WERI-Rb-1 (cell line): ENCODE results near the gene TBL1X.
"Not testable (repeated sequence)": the region's sequence is repeated elsewhere in the genome, so short reads cannot be mapped to it uniquely, and the experiment has no call there.

Experiments used
- DNase-seq: peaks from one replicate; pipeline ENCODE4 v3.0.0-alpha.2; 2020
- H3K27ac ChIP-seq: fragments of 250-450 bp; sonication (Bioruptor Pico); 2 replicates; pipeline ENCODE4 v1.5.1; 2020; ENCODE audit warnings: mild to moderate bottlenecking, moderate library complexity
- H3K27me3 ChIP-seq: fragments of 250-450 bp; sonication (Bioruptor Pico); 2 replicates; pipeline ENCODE4 v1.5.1; 2021; ENCODE audit warnings: mild to moderate bottlenecking, low read depth, moderate library complexity; ENCODE audit not compliant: insufficient read depth, severe bottlenecking
- H3K36me3 ChIP-seq: fragments of 250-450 bp; sonication (Bioruptor Pico); 2 replicates; pipeline ENCODE4 v1.5.1; 2020; ENCODE audit warnings: mild to moderate bottlenecking, moderate library complexity
- H3K4me3 ChIP-seq: 2 replicates; pipeline ENCODE4 v1.5.1; 2011; ENCODE audit warnings: low read depth, mild to moderate bottlenecking, control low read depth, low read length
- H3K9me3 ChIP-seq: fragments of 250-450 bp; sonication (Bioruptor Pico); 2 replicates; pipeline ENCODE4 v1.5.1; 2021; ENCODE audit warnings: mild to moderate bottlenecking, moderate library complexity; ENCODE audit not compliant: severe bottlenecking
- TF ChIP-seq, protein P1 (sequence below): IDR thresholded peaks from 2 replicates; pipeline ENCODE4 v1.5.1; 2011; ENCODE audit warnings: low read depth, mild to moderate bottlenecking, control low read depth, inconsistent platforms, low read length

The TBL1X gene

DNA sequence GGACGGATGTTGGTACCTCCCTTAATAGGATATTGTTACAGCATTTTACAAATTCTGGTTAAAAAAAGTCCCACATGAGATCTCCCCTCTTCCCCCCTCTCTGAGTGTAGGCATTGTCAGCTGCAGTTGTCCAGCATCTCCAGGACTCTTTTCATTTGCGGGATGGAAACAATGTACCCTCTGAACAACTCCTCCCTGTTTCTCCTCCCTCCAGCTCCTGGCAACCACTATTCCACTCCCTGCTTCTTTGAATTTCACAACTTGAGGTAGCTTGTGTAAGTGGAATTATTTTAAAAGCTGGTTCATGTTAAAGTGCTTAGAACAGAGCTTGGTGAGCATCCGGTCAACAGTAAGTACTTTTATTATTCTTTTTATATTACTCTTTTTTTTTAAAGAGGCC, 69.8 kb downstream of the TBL1X start:
- no peak for DNase-seq
- Histone ChIP-seq H3K27ac (no peak overlapping the region), H3K4me3 (no peak overlapping the region), H3K27me3 (peaks cover 3% of the 10 kb centered on the region), H3K9me3 (no peaks in the 10 kb centered on the region), H3K36me3 (no peaks in the 10 kb centered on the region)
- TF ChIP-seq, protein P1, sequence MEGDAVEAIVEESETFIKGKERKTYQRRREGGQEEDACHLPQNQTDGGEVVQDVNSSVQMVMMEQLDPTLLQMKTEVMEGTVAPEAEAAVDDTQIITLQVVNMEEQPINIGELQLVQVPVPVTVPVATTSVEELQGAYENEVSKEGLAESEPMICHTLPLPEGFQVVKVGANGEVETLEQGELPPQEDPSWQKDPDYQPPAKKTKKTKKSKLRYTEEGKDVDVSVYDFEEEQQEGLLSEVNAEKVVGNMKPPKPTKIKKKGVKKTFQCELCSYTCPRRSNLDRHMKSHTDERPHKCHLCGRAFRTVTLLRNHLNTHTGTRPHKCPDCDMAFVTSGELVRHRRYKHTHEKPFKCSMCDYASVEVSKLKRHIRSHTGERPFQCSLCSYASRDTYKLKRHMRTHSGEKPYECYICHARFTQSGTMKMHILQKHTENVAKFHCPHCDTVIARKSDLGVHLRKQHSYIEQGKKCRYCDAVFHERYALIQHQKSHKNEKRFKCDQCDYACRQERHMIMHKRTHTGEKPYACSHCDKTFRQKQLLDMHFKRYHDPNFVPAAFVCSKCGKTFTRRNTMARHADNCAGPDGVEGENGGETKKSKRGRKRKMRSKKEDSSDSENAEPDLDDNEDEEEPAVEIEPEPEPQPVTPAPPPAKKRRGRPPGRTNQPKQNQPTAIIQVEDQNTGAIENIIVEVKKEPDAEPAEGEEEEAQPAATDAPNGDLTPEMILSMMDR, result no peak

GRCh38 chrX:9535101-9535500, 70.2 kb downstream of the TBL1X start:
- peaks cover 3% of the 10 kb centered on the region for H3K27me3 ChIP-seq
- H3K9me3 ChIP-seq, result no peaks in the 10 kb centered on the region
- H3K36me3 ChIP-seq, result no peaks in the 10 kb centered on the region
- no peak overlapping the region for H3K4me3 ChIP-seq
- DNase-seq, result no peak
- TF ChIP-seq, protein P1, result no peak
- H3K27ac ChIP-seq, result no peak overlapping the region

- DNase-seq, H3K27ac ChIP-seq, H3K4me3 ChIP-seq, H3K9me3 ChIP-seq, H3K36me3 ChIP-seq, H3K27me3 ChIP-seq: not testable (repeated sequence)
Measured at GRCh38 chrX:9536156-9536555, 71.3 kb downstream of the TBL1X start.

GRCh38 chrX:9537781-9538180, 72.9 kb downstream of the TBL1X start:
- Histone ChIP-seq H3K9me3 (no peaks in the 10 kb centered on the region), H3K36me3 (no peaks in the 10 kb centered on the region), H3K27ac (no peak overlapping the region), H3K4me3 (no peak overlapping the region), H3K27me3 (peaks cover 6% of the 10 kb centered on the region)
- DNase-seq, result no peak
- TF ChIP-seq, protein P1, result no peak

DNA sequence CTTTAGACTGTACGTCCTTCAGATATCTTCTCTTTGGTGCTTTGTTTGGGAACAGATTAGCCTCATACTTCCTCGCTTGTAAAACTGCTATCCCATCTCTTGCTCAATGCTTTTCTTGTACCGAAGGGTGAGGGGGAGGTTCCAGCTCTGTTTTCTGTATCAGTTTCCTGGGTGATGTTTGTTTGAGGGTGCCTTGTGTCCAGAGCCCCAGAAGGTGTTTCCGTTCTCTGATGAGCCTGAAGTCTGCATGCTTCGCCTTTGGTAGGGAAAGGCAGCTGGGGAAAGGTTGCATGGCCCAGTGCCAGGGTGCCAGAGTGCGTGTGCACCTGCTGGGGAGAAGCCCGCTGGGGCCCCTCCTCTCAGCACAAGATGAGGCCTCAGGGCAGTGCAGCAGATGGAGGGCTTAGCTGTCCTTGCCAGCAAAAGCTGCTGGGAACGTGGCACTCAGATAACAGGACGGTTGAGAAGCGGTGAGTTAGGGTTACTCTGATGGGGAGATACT, 73.7 kb downstream of the TBL1X start:
- H3K9me3 ChIP-seq, result no peaks in the 10 kb centered on the region
- TF ChIP-seq, protein P1, result no peak
- no peak overlapping the region for H3K27ac ChIP-seq
- no peaks in the 10 kb centered on the region for H3K36me3 ChIP-seq
- H3K4me3 ChIP-seq, result no peak overlapping the region
- DNase-seq, result peak; percentile 55
- peaks cover 9% of the 10 kb centered on the region for H3K27me3 ChIP-seq

DNA sequence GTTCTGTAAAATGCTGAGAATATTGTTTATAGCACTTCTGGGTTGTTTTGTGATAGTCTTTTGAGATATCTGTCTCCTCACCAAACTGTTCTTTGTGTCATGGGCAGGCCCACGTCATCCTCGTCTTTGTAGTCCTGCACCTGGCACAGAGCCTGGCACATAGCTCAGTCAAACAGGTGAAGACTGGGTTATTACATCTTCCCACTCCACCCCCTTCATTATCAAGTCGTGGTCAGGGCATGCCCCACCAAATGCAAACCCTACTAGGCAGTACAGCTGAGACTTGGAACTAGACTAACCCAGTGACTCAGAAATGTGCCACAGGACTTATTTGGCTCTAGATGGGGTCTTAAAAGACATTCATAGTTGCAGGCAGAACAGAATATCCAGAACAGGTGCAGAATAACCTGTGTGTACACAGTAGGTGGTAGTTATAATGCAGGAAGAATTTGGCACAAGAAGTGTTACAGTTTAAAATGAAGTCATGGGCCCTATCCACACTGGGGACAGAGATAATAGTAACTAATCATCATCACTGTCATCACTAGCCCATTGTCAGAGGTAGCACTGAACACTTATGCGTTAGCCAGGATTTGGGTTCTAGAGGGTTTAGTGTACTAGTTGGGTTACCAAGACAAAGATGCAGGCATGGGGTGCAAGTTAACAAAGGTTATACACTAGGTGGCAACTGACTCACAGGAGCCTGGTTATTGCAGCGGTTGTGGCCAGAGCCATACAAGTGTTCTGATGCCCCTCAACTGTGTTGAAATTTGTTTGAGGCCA, 74.9 kb downstream of the TBL1X start:
- Histone ChIP-seq H3K9me3 (no peaks in the 10 kb centered on the region), H3K27ac (no peak overlapping the region), H3K4me3 (no peak overlapping the region), H3K27me3 (peaks cover 13% of the 10 kb centered on the region), H3K36me3 (no peaks in the 10 kb centered on the region)
- TF ChIP-seq, protein P1, result no peak
- no peak for DNase-seq
